Loucy (cell line): ENCODE results near the gene MPC1.

Experiments used
- H2AFZ ChIP-seq: fragments of 200-600 bp; sonication (generic); 2 replicates; pipeline ENCODE4 v1.6.0; 2016; ENCODE audit warnings: antibody characterized with exemption, mild to moderate bottlenecking, low read length, moderate library complexity
- H3F3A ChIP-seq: fragments of 200-600 bp; 2 replicates; pipeline ENCODE4 v1.6.0; 2016; ENCODE audit warnings: antibody characterized with exemption, low read depth, mild to moderate bottlenecking
- H3K27me3 ChIP-seq: fragments of 200-600 bp; sonication (generic); 2 replicates; pipeline ENCODE4 v1.6.1; 2014; ENCODE audit warnings: low read length, mild to moderate bottlenecking; ENCODE audit not compliant: insufficient read depth, poor library complexity, severe bottlenecking
- H3K36me3 ChIP-seq: fragments of 200-600 bp; sonication (generic); 2 replicates; pipeline ENCODE4 v1.6.1; 2016; ENCODE audit warnings: low read length; ENCODE audit not compliant: insufficient read depth
- H3K4me1 ChIP-seq: fragments of 200-600 bp; sonication (generic); 2 replicates; pipeline ENCODE4 v1.5.1; 2014; ENCODE audit warnings: low read length, mild to moderate bottlenecking; ENCODE audit not compliant: insufficient read depth, poor library complexity, severe bottlenecking
- H3K4me2 ChIP-seq: fragments of 200-600 bp; sonication (generic); 2 replicates; pipeline ENCODE4 v1.6.0; 2014; ENCODE audit warnings: antibody characterized with exemption, low read length, low read depth, mild to moderate bottlenecking; ENCODE audit not compliant: poor library complexity, severe bottlenecking
- H3K4me3 ChIP-seq: fragments of 200-600 bp; sonication (generic); 2 replicates; pipeline ENCODE4 v1.5.1; 2014; ENCODE audit warnings: low read length, mild to moderate bottlenecking, mixed read lengths; ENCODE audit not compliant: poor library complexity, severe bottlenecking
- H3K79me2 ChIP-seq: fragments of 200-600 bp; sonication (generic); 2 replicates; pipeline ENCODE4 v1.6.1; 2014; ENCODE audit warnings: low read length; ENCODE audit not compliant: insufficient read depth
- H3K9ac ChIP-seq: fragments of 200-600 bp; sonication (generic); 2 replicates; pipeline ENCODE4 v1.6.0; 2014; ENCODE audit warnings: mild to moderate bottlenecking, low read depth, low read length, moderate library complexity; ENCODE audit not compliant: poor library complexity, severe bottlenecking
- H3K9me2 ChIP-seq: fragments of 200-600 bp; sonication (generic); replicated peaks from 2 replicates; pipeline ENCODE4 v1.6.1; 2016; ENCODE audit warnings: low read depth, low read length, mixed read lengths
- H3K9me3 ChIP-seq: fragments of 200-600 bp; sonication (generic); 2 replicates; pipeline ENCODE4 v1.6.1; 2014; ENCODE audit warnings: mild to moderate bottlenecking, antibody characterized with exemption, low read length, low read depth; ENCODE audit not compliant: insufficient read depth
- H4K20me1 ChIP-seq: fragments of 200-600 bp; sonication (generic); 2 replicates; pipeline ENCODE4 v1.6.0; 2014; ENCODE audit warnings: antibody characterized with exemption, low read length, mild to moderate bottlenecking; ENCODE audit not compliant: insufficient read depth, poor library complexity, severe bottlenecking
- EZH2phosphoT487 ChIP-seq: fragments of 200-600 bp; IDR thresholded peaks from 2 replicates; pipeline ENCODE4 v1.6.1; 2018; ENCODE audit warnings: antibody characterized with exemption, mild to moderate bottlenecking, moderate library complexity, borderline replicate concordance
- TF ChIP-seq, protein P1 (sequence below): fragments of 200-600 bp; sonication (generic); conservative IDR thresholded peaks from 2 replicates; pipeline ENCODE4 v1.5.1; 2014; ENCODE audit warnings: mild to moderate bottlenecking, antibody characterized with exemption, low read length

The MPC1 gene

DNA sequence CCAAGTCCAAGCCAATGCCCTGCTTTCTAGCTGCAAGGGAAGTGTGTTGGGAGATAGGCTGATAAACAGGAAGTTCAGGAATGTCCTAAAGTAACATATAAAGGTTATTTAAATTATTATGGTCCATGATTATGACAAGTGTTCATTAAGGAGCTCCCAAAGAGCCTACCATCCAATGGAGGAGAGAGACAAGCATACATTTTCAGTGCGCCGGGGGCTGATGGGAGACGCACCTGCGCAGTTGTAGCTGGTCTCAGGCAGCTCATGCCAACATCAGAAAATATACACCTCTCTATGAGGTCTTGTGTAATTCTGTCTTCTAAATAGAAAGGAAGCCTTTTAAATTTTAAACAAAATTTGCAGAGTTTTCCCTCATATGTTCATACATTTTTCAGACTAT lies 27.8 kb downstream of the MPC1 start:
- Histone ChIP-seq H3K9me3 (no peaks in the 10 kb centered on the region), H3K79me2 (no peaks in the 10 kb centered on the region), H3F3A (no peaks in the 10 kb centered on the region), H3K9ac (no peak overlapping the region), H4K20me1 (no peaks in the 10 kb centered on the region), H3K4me3 (no peak overlapping the region), H3K36me3 (no peaks in the 10 kb centered on the region), H3K4me1 (no peaks in the 10 kb centered on the region), H3K27me3 (no peaks in the 10 kb centered on the region), H2AFZ (no peak overlapping the region), H3K9me2 (no peaks in the 10 kb centered on the region), H3K4me2 (no peak overlapping the region)
- TF ChIP-seq EZH2phosphoT487, result no peak
- TF ChIP-seq, protein P1, sequence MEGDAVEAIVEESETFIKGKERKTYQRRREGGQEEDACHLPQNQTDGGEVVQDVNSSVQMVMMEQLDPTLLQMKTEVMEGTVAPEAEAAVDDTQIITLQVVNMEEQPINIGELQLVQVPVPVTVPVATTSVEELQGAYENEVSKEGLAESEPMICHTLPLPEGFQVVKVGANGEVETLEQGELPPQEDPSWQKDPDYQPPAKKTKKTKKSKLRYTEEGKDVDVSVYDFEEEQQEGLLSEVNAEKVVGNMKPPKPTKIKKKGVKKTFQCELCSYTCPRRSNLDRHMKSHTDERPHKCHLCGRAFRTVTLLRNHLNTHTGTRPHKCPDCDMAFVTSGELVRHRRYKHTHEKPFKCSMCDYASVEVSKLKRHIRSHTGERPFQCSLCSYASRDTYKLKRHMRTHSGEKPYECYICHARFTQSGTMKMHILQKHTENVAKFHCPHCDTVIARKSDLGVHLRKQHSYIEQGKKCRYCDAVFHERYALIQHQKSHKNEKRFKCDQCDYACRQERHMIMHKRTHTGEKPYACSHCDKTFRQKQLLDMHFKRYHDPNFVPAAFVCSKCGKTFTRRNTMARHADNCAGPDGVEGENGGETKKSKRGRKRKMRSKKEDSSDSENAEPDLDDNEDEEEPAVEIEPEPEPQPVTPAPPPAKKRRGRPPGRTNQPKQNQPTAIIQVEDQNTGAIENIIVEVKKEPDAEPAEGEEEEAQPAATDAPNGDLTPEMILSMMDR, result no peak

DNA sequence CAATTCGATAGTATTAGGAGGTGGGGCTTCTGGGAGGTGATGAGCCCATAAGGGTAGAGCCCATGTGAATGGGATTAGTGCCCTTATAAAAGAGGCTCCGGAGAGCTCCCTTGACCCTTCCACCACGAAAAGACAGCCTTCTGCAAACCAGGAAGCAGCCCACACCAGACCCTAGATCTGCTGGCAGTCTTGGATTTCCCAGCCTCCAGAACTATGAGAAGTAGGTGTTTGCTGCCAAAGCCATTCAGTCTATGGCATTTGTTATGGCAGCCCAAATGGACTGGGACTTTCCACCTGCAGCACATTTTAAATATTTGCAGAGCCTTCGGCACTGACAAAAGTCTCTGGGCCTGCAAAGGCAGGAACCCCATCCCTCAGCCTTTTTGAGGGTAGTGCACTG lies 28.6 kb downstream of the MPC1 start:
- Histone ChIP-seq H3F3A (no peaks in the 10 kb centered on the region), H4K20me1 (no peaks in the 10 kb centered on the region), H3K4me2 (no peak overlapping the region), H3K4me1 (no peaks in the 10 kb centered on the region), H3K9me3 (no peaks in the 10 kb centered on the region; the same call in 1 of the 2 replicates), H3K79me2 (no peaks in the 10 kb centered on the region), H2AFZ (no peak overlapping the region), H3K27me3 (no peaks in the 10 kb centered on the region), H3K4me3 (no peak overlapping the region), H3K36me3 (no peaks in the 10 kb centered on the region), H3K9me2 (no peaks in the 10 kb centered on the region), H3K9ac (no peak overlapping the region)
- TF ChIP-seq, protein P1, result no peak
- TF ChIP-seq EZH2phosphoT487, result no peak

DNA sequence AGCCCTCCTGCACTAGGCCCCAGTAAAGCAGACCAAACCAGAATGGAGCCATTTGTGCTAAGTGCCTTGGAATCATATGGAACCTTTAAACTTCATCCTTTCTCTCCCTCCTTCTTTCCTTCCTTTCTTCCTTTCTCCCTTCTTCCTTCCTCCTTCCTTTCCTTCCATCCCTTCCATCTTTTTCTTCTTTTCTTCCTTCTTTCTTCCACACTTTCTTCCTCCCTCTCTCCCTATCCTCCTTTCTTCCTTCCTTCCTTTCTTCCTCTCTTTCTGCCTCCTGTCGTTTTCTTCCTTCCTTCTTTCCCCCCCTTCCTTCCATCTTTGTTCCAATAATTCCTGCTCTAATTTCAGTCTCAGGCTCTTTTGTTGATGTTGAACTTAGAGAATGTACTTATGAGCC lies 29.2 kb downstream of the MPC1 start:
- Histone ChIP-seq H3K9me3 (no peaks in the 10 kb centered on the region; the same call in 1 of the 2 replicates), H2AFZ (no peak overlapping the region), H4K20me1 (no peaks in the 10 kb centered on the region), H3K27me3 (no peaks in the 10 kb centered on the region), H3K4me2 (no peak overlapping the region), H3K9ac (no peak overlapping the region), H3K4me3 (no peak overlapping the region), H3K4me1 (no peaks in the 10 kb centered on the region), H3K36me3 (no peaks in the 10 kb centered on the region), H3K79me2 (no peaks in the 10 kb centered on the region), H3K9me2 (no peaks in the 10 kb centered on the region), H3F3A (no peaks in the 10 kb centered on the region)
- TF ChIP-seq EZH2phosphoT487, result no peak
- TF ChIP-seq, protein P1, result no peak
